Prostate gland (tissue), 2 donors: ENCODE results near the gene GAN.

Source experiments
- CTCF ChIP-seq, 4 experiments: fragments of 200-600 bp in 2 of 4; fragments of 450-650 bp in 2 of 4; sonication (generic) in 2 of 4; IDR thresholded peaks; 1 replicate in 3 of 4; 2 replicates in 1 of 4; pipeline ENCODE4 v1.5.1; 2016 to 2019; ENCODE audit warnings: antibody characterized with exemption in 4 of 4, mild to moderate bottlenecking in 2 of 4, moderate library complexity in 2 of 4
- POLR2A ChIP-seq: fragments of 450-650 bp; IDR thresholded peaks from one replicate; pipeline ENCODE4 v1.6.1; 2016; ENCODE audit warnings: antibody characterized with exemption, mild to moderate bottlenecking

- no peak for TF ChIP-seq CTCF (IDR thresholded peaks at IDR 0.05)
- no peak for TF ChIP-seq POLR2A
Measured at GRCh38 chr16:81310045-81310644, 4.6 kb upstream of the GAN start.
